ENCODE data around the gene OR51V1.

OR51V1 gene

GRCh38 chr11:5223686-5224085 is 23.2 kb upstream of the OR51V1 start:
- Mint-ChIP-seq H3K36me3 (ENCODE audit: low read depth) (no peaks in the 10 kb centered on the region), H3K27me3 (ENCODE audit: low read depth) (peaks cover 3% of the 10 kb centered on the region), H3K27ac (no peak overlapping the region), H3K4me1 (no peaks in the 10 kb centered on the region), H3K4me3 (no peak overlapping the region), H3K9me3 (peaks cover 9% of the 10 kb centered on the region)
- TF ChIP-seq CTCF (IDR thresholded peaks at IDR 0.05; ENCODE audit: unreplicated experiment in 3 of 3) = no peak

- H3K4me1 Mint-ChIP-seq = no peaks in the 10 kb centered on the region
- H3K36me3 Mint-ChIP-seq (ENCODE audit: low read depth) = no peaks in the 10 kb centered on the region
These were observed 22.7 kb upstream of the OR51V1 start for GRCh38 chr11:5223146-5223545.

DNA sequence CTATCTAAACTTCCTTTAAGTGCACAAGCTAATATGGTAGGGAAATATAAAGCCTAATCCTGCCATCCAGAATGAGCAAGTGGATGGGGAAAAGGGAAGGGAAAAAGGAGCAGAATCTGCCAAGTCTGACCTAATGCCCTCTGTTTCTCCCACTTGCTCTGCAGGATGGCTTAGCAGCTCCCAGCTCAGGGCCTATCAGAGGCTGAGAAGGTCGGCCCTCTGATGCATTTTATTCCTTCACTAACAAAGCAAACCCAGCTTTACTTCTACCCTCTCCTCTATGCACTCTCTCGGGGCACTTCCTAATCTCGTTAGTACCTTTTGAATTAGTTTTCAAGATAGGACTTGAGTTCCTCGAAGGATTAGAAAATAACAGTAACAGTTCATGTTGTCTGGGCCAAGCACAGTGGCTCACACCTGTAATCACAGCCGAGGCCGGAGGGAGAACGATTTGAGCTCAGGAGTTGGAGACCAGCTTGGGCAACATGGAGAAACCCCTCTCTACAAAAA is 9.9 kb upstream of the OR51V1 start:
- no peak for TF ChIP-seq CTCF (IDR thresholded peaks at IDR 0.05; ENCODE audit: unreplicated experiment in 3 of 3)
- Mint-ChIP-seq H3K4me3 (no peak overlapping the region), H3K4me1 (no peaks in the 10 kb centered on the region), H3K36me3 (ENCODE audit: low read depth) (no peaks in the 10 kb centered on the region), H3K9me3 (peaks cover 7% of the 10 kb centered on the region), H3K27me3 (ENCODE audit: low read depth) (peaks cover 5% of the 10 kb centered on the region), H3K27ac (no peak overlapping the region)

More at GRCh38 chr11:5223146-5223545, 22.7 kb upstream of the OR51V1 start:
- H3K27me3 Mint-ChIP-seq (ENCODE audit: low read depth) = peaks cover 3% of the 10 kb centered on the region
- H3K9me3 Mint-ChIP-seq = peaks cover 11% of the 10 kb centered on the region
- H3K4me3 Mint-ChIP-seq = no peak overlapping the region
- no peak for TF ChIP-seq CTCF (IDR thresholded peaks at IDR 0.05; ENCODE audit: unreplicated experiment in 3 of 3)
- H3K27ac Mint-ChIP-seq = no peak overlapping the region

DNA sequence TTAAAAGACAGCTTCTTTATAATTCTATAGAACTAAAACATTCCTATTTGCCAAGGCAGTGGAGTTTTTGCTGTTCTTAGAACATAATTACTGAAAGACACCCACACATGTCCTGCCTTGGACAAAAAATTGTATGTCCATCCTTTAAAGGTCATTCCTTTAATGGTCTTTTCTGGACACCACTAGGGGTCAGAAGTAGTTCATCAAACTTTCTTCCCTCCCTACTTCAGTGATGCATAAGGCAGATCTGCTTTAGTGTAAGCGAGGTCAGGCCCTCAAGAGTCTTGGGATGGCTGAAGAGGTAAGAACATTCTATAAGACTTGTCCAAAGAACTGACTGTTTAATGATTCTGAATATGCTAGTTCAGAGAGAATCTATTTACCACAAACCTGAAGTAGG is 4.3 kb upstream of the OR51V1 start:
- H3K27me3 Mint-ChIP-seq (ENCODE audit: low read depth) = no peaks in the 10 kb centered on the region
- no peaks in the 10 kb centered on the region for H3K4me1 Mint-ChIP-seq
- TF ChIP-seq CTCF (IDR thresholded peaks at IDR 0.05; ENCODE audit: unreplicated experiment in 3 of 3) = peak; percentile 29 to 62 (median 43)
- H3K36me3 Mint-ChIP-seq (ENCODE audit: low read depth) = no peaks in the 10 kb centered on the region
- no peak overlapping the region for H3K4me3 Mint-ChIP-seq
- no peak overlapping the region for H3K27ac Mint-ChIP-seq
- H3K9me3 Mint-ChIP-seq = no peaks in the 10 kb centered on the region

- Mint-ChIP-seq H3K9me3 (no peaks in the 10 kb centered on the region), H3K4me3 (no peak overlapping the region), H3K27me3 (ENCODE audit: low read depth) (no peaks in the 10 kb centered on the region), H3K27ac (no peak overlapping the region), H3K4me1 (no peaks in the 10 kb centered on the region), H3K36me3 (ENCODE audit: low read depth) (no peaks in the 10 kb centered on the region)
- no peak for TF ChIP-seq CTCF (IDR thresholded peaks at IDR 0.05; ENCODE audit: unreplicated experiment in 3 of 3)
These were observed 2.9 kb upstream of the OR51V1 start for GRCh38 chr11:5203366-5203765.

- Mint-ChIP-seq H3K27me3 (ENCODE audit: low read depth) (no peaks in the 10 kb centered on the region), H3K4me3 (no peak overlapping the region), H3K4me1 (no peaks in the 10 kb centered on the region), H3K9me3 (peaks cover under 1% of the 10 kb centered on the region), H3K36me3 (ENCODE audit: low read depth) (no peaks in the 10 kb centered on the region), H3K27ac (no peak overlapping the region)
- TF ChIP-seq CTCF (IDR thresholded peaks at IDR 0.05; ENCODE audit: unreplicated experiment in 3 of 3) = no peak
These were observed 2.2 kb downstream of the OR51V1 start for GRCh38 chr11:5198285-5198684.

Measured in nephron (organoid).